Measurements from ENCODE around the gene NR2C2AP.

DNA sequence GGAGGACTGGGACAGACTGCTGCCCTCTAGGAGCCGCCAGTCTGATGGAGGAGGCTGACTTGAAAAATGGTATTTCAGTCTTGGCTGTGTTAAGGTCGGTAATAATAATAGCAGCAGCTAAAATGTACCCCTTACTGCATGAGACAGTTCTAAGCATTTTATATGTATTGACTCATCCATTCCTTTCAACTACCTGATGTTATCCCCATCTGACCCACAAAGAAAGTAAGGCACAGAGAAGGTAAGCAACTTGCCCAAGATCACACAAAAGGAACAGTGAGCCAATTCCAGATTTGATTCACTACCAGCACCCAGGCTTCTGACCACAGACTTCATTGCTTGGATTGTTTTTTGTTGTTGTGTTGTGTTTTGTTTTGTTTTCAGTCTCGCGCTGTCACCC lies 12.6 kb upstream of the NR2C2AP start:
- TF ChIP-seq, protein P1, sequence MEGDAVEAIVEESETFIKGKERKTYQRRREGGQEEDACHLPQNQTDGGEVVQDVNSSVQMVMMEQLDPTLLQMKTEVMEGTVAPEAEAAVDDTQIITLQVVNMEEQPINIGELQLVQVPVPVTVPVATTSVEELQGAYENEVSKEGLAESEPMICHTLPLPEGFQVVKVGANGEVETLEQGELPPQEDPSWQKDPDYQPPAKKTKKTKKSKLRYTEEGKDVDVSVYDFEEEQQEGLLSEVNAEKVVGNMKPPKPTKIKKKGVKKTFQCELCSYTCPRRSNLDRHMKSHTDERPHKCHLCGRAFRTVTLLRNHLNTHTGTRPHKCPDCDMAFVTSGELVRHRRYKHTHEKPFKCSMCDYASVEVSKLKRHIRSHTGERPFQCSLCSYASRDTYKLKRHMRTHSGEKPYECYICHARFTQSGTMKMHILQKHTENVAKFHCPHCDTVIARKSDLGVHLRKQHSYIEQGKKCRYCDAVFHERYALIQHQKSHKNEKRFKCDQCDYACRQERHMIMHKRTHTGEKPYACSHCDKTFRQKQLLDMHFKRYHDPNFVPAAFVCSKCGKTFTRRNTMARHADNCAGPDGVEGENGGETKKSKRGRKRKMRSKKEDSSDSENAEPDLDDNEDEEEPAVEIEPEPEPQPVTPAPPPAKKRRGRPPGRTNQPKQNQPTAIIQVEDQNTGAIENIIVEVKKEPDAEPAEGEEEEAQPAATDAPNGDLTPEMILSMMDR (IDR thresholded peaks at IDR 0.05) = no peak
- TF ChIP-seq POLR2AphosphoS5 (IDR thresholded peaks at IDR 0.05; ENCODE audit: low read depth, low read length) (no peak), TCF7L2 (IDR thresholded peaks at IDR 0.05; ENCODE audit: low read depth, low read length) (no peak)
